ENCODE results near the gene FNDC5. TPM values are rescaled to one million over a fixed set of nuclear protein-coding genes. Genes with fewer than 3 reads are reported as not detected.

The FNDC5 gene
- total RNA-seq, 2 donors from 2014 or later: 0.45 to 0.64 TPM

DNA sequence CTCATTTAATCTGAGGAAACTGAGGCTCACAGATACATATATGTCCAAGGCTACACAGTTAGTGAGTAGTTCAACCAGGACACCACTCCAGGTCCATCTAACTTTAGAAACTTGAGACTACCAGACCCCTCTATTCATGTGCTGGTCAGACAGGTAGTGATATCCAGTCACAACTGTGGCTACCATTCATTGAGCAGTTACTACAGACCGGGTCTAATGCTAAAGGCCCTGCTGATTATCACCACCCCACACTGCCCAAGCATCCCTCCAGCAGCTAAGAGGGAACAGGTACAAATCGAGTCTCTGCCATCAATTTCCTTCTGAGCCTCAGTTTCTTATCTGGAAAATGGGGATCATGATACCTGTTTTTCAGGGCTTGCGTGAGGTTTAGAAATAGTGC, 20.9 kb upstream of the FNDC5 start:
- Histone ChIP-seq H3K36me3 (no peaks in the 10 kb centered on the region), H3K27ac (no peak overlapping the region), H3K4me1 (no peaks in the 10 kb centered on the region), H3K27me3 (peaks cover 8% of the 10 kb centered on the region), H3K9me3 (no peaks in the 10 kb centered on the region), H3K4me3 (no peak overlapping the region), H3K9ac (ENCODE audit: low read depth in 2 of 2, low read length in 2 of 2) (no peak overlapping the region)
- intact Hi-C loops (cut with DNase I): no loop called here
- no peak for DNase-seq
- TF ChIP-seq, protein P1, sequence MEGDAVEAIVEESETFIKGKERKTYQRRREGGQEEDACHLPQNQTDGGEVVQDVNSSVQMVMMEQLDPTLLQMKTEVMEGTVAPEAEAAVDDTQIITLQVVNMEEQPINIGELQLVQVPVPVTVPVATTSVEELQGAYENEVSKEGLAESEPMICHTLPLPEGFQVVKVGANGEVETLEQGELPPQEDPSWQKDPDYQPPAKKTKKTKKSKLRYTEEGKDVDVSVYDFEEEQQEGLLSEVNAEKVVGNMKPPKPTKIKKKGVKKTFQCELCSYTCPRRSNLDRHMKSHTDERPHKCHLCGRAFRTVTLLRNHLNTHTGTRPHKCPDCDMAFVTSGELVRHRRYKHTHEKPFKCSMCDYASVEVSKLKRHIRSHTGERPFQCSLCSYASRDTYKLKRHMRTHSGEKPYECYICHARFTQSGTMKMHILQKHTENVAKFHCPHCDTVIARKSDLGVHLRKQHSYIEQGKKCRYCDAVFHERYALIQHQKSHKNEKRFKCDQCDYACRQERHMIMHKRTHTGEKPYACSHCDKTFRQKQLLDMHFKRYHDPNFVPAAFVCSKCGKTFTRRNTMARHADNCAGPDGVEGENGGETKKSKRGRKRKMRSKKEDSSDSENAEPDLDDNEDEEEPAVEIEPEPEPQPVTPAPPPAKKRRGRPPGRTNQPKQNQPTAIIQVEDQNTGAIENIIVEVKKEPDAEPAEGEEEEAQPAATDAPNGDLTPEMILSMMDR (IDR thresholded peaks at IDR 0.05): no peak

DNA sequence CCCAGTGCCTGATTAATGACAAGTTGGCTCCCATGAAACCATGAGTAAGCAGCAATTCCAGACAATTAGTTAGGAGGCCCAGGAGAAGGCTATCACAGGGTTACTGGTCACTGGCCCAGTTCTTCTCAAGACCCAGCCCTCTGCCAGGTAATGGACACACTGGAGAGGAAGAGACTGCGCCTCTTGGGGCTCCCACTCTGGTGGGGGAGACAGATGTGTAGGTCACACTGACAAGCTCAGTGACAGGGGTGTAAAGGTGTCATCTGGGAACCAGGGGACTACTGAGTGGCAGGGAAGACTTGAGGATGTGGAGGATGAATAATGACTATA, 20.5 kb upstream of the FNDC5 start:
- no peak for DNase-seq
- TF ChIP-seq, protein P1 (IDR thresholded peaks at IDR 0.05): no peak
- Histone ChIP-seq H3K27me3 (peaks cover 12% of the 10 kb centered on the region), H3K4me3 (no peak overlapping the region), H3K9me3 (no peaks in the 10 kb centered on the region), H3K4me1 (no peaks in the 10 kb centered on the region), H3K9ac (ENCODE audit: low read depth in 2 of 2, low read length in 2 of 2) (no peak overlapping the region), H3K36me3 (no peaks in the 10 kb centered on the region), H3K27ac (no peak overlapping the region)
- intact Hi-C loops (cut with DNase I): no loop called here

DNA sequence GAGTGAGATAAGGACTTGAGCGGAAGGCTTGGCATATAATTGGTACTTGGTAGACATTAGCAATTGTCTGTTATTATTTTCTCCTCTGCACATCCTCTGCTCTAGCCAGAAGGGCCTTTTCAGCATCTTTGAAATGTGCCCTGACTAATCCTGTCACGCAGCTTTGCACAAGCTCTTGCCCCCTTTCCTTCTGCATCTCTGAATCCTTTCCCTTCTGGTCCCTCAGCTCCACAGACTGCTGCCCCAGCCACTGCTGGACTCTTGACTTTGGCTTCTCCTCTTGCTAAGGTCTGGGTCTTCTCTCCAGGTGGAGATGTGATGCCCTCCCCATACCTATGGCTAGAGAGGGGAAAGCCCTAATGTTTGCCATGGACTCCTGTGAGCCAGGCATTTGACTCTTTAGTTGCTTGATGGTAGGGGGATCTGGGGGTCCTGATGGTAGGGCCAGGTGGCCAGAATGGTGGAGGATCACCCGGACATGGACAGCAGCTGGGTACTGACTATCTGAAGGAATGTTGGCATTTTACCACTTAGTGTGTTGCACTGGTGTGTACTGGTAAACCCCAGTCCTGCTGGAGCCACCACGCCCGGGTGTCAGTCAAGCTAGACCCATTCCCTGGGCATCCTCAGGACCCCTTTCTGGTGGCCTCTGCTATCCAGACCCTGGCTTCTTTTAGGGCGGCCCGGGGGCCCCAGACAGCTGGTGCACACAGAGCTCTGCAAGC, 20.0 kb upstream of the FNDC5 start:
- no peak for DNase-seq
- intact Hi-C loops (cut with DNase I): no loop called here
- TF ChIP-seq, protein P1 (IDR thresholded peaks at IDR 0.05): no peak
- Histone ChIP-seq H3K4me1 (no peaks in the 10 kb centered on the region), H3K9ac (ENCODE audit: low read depth in 2 of 2, low read length in 2 of 2) (no peak overlapping the region), H3K4me3 (no peak overlapping the region), H3K27ac (no peak overlapping the region), H3K36me3 (no peaks in the 10 kb centered on the region), H3K9me3 (no peaks in the 10 kb centered on the region), H3K27me3 (peaks cover 17% of the 10 kb centered on the region)

DNA sequence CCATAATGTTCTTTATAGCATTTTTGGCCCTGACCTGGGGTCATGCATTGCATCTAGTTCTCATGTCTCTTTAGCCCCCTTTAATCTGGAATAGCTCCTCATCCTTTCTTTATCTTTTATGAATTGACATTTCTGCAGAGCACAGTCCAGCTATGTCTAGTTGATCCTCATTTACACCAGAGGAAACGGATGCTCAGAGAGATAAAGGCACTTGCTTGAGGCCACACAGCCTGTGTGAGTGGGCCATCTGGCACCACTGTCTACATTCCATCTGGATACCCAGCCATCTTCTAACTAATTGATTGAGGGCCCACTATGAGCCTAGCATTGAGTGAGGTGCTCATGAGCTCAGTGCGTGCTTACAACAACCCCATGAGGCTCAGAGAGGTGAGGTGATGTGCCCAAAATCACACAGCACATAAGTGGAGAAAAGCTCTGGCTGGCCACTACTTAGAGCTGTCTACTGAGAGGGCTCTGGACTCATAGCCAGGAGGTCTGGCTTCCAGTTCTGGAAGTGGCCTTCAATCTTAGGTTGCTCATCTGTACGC, 19.1 kb upstream of the FNDC5 start:
- Histone ChIP-seq H3K27ac (no peak overlapping the region), H3K36me3 (no peaks in the 10 kb centered on the region), H3K9ac (ENCODE audit: low read depth in 2 of 2, low read length in 2 of 2) (no peak overlapping the region), H3K4me1 (no peaks in the 10 kb centered on the region), H3K27me3 (peaks cover 17% of the 10 kb centered on the region), H3K9me3 (no peaks in the 10 kb centered on the region), H3K4me3 (no peak overlapping the region)
- TF ChIP-seq, protein P1 (IDR thresholded peaks at IDR 0.05): no peak
- DNase-seq: no peak
- intact Hi-C loops (cut with DNase I): no loop called here

DNA sequence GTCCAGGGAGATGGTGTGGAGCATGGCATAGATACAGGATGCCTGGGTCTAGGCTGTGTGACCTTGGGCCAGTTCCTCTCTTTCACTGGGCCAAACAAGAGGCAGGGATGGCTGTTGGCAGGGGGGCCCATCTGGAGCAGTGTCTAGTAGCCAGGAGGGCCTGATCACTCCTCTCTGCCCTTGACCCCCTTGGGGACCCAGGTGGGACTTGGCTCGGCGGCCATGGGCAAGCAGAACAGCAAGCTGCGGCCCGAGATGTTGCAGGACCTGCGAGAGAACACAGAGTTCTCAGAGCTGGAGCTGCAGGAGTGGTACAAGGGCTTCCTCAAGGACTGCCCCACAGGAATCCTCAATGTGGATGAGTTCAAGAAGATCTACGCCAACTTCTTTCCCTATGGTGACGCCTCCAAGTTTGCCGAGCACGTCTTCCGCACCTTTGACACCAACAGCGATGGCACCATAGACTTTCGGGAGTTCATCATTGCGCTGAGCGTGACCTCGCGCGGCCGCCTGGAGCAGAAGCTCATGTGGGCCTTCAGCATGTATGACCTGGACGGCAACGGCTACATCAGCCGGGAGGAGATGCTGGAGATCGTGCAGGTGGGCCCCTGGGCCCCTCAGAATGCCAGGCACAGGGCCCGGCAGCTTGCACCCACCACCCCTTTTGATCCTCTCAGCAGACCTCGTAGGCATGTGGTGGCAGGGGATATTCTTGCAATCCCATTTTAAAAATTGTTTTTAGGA, 18.1 kb upstream of the FNDC5 start:
- H3K4me1 ChIP-seq: no peaks in the 10 kb centered on the region
- H3K9ac ChIP-seq (ENCODE audit: low read depth in 2 of 2, low read length in 2 of 2): no peak overlapping the region
- TF ChIP-seq, protein P1 (IDR thresholded peaks at IDR 0.05): no peak
- H3K4me3 ChIP-seq: no peak overlapping the region
- intact Hi-C loops (cut with DNase I): no loop called here
- no peaks in the 10 kb centered on the region for H3K36me3 ChIP-seq
- no peaks in the 10 kb centered on the region for H3K9me3 ChIP-seq
- no peak overlapping the region for H3K27ac ChIP-seq
- DNase-seq: no peak
- peaks cover 17% of the 10 kb centered on the region for H3K27me3 ChIP-seq
